PC-3 (cell line): Measurements from ENCODE around the gene LMO2. TPM values are rescaled to one million over a fixed set of nuclear protein-coding genes. Genes with fewer than 3 reads are reported as not detected.

Experiments
- ATAC-seq: fragments of 200-7000 bp; cut with Tn5 transposase; 2 replicates; pipeline ENCODE4 v1.9.1; 2020; ENCODE audit warnings: mild to moderate bottlenecking, moderate library complexity
- BruUV-seq: library from RNA; stranded (reverse); fragments of 400-500 nt; replicated peaks from 2 replicates; lab custom pipeline; 2021; lab: Mats Ljungman, UMichigan
- CTCF ChIA-PET: fragments of 300-600 bp; sonication (Branson Sonifier 250); formaldehyde crosslinking; loops from one replicate; lab custom pipeline; 2022; ENCODE audit warnings: antibody characterized with exemption; lab: Charles Lee
- POLR2A ChIA-PET: fragments of 300-600 bp; sonication (Branson Sonifier 250); formaldehyde crosslinking; loops from one replicate; lab custom pipeline; 2022; ENCODE audit warnings: antibody characterized with exemption; ENCODE audit not compliant: unreplicated experiment; lab: Charles Lee
- DNase-seq: peaks from one replicate; pipeline ENCODE4 v3.0.0-alpha.2; 2015
- H2AFZ ChIP-seq: fragments of 300-600 bp; sonication (generic); 2 replicates; pipeline ENCODE4 v1.6.0; 2016; ENCODE audit warnings: antibody characterized with exemption, low read length
- H3F3A ChIP-seq: fragments of 300-600 bp; sonication (generic); one replicate; pipeline ENCODE4 v1.6.0; 2017; ENCODE audit warnings: antibody characterized with exemption, low read length, control low read depth, mild to moderate bottlenecking; ENCODE audit not compliant: unreplicated experiment
- H3K27ac ChIP-seq: fragments of 300-600 bp; sonication (generic); 2 replicates; pipeline ENCODE4 v1.5.1; 2016; ENCODE audit warnings: mild to moderate bottlenecking, low read length
- H3K27me3 ChIP-seq: fragments of 300-600 bp; sonication (generic); 2 replicates; pipeline ENCODE4 v1.6.1; 2016; ENCODE audit warnings: low read length, mixed read lengths
- H3K36me3 ChIP-seq: fragments of 300-600 bp; sonication (generic); 2 replicates; pipeline ENCODE4 v1.6.1; 2016; ENCODE audit warnings: low read depth, mixed run types, low read length, mixed read lengths
- H3K4me1 ChIP-seq: fragments of 300-600 bp; sonication (generic); 2 replicates; pipeline ENCODE4 v1.5.1; 2016; ENCODE audit warnings: low read length; ENCODE audit not compliant: insufficient read depth
- H3K4me2 ChIP-seq: fragments of 300-600 bp; sonication (generic); 2 replicates; pipeline ENCODE4 v1.6.0; 2016; ENCODE audit warnings: low read length
- H3K4me3 ChIP-seq: fragments of 300-600 bp; sonication (generic); 2 replicates; pipeline ENCODE4 v1.5.1; 2016; ENCODE audit warnings: mild to moderate bottlenecking, low read length, mixed read lengths
- H3K79me2 ChIP-seq: fragments of 300-600 bp; sonication (generic); 2 replicates; pipeline ENCODE4 v1.6.1; 2017; ENCODE audit warnings: low read length, mixed read lengths
- H3K9ac ChIP-seq: fragments of 300-600 bp; sonication (generic); 2 replicates; pipeline ENCODE4 v1.6.0; 2016; ENCODE audit warnings: mild to moderate bottlenecking, low read length
- H3K9me2 ChIP-seq: fragments of 300-600 bp; sonication (generic); replicated peaks from 2 replicates; pipeline ENCODE4 v1.6.1; 2016; ENCODE audit warnings: mixed run types, low read length, mixed read lengths
- H3K9me3 ChIP-seq: fragments of 300-600 bp; sonication (generic); 2 replicates; pipeline ENCODE4 v1.6.1; 2016; ENCODE audit warnings: low read length, mixed read lengths
- H4K20me1 ChIP-seq: fragments of 300-600 bp; sonication (generic); 2 replicates; pipeline ENCODE4 v1.6.1; 2016; ENCODE audit warnings: low read length, mixed read lengths
- CTCF ChIP-seq: fragments of 300-600 bp; sonication (generic); conservative IDR thresholded peaks from 2 replicates; pipeline ENCODE4 v1.5.1; 2017; ENCODE audit warnings: antibody characterized with exemption, low read depth, mild to moderate bottlenecking, low read length
- EZH2 ChIP-seq: fragments of 300-600 bp; sonication (generic); IDR thresholded peaks from one replicate; pipeline ENCODE4 v1.6.1; 2017; ENCODE audit warnings: antibody characterized with exemption, mild to moderate bottlenecking, low read length; ENCODE audit not compliant: unreplicated experiment
- EZH2phosphoT487 ChIP-seq: fragments of 300-600 bp; sonication (generic); IDR thresholded peaks from 2 replicates; pipeline ENCODE4 v1.6.1; 2018; ENCODE audit warnings: mild to moderate bottlenecking, antibody characterized with exemption, low read length, borderline replicate concordance
- intact Hi-C: fragments of 100-400 bp; cut with micrococcal nuclease; formaldehyde crosslinking; loops from 2 replicates; pipeline ENCODE4 v1.9.0; 2023
- total RNA-seq: library from RNA; depleted of rRNA; stranded (reverse); fragments of >200 nt; gene quantifications from 2 replicates; pipeline ENCODE4 v1.2.3, GENCODE V29; 2014

The LMO2 gene
- total RNA-seq, 1 experiment from 2014 or later: 0.51 TPM

- intact Hi-C loops: no loop called here
- H3K9ac ChIP-seq: no peak overlapping the region
- no peaks in the 10 kb centered on the region for H4K20me1 ChIP-seq
- H3K27ac ChIP-seq: no peak overlapping the region
- ChIA-PET CTCF (no interaction called here), POLR2A (interaction anchor here (0.5 kb wide), 1 partner anchor 30 kb away, joined by 3 read pairs; no protein-coding TSS in a partner anchor)
- TF ChIP-seq CTCF (no peak), EZH2phosphoT487 (no peak), EZH2 (no peak)
- H3K4me1 ChIP-seq: peaks cover 8% of the 10 kb centered on the region
- no TSS peak for BruUV-seq
- H3K9me3 ChIP-seq: no peaks in the 10 kb centered on the region
- no peak overlapping the region for H3K4me3 ChIP-seq
- no peaks in the 10 kb centered on the region for H3K79me2 ChIP-seq
- H2AFZ ChIP-seq: no peak overlapping the region
- H3K9me2 ChIP-seq: no peaks in the 10 kb centered on the region
- H3K4me2 ChIP-seq: no peak overlapping the region
- H3K27me3 ChIP-seq: peaks cover under 1% of the 10 kb centered on the region; the same call in 1 of the 2 replicates
- H3F3A ChIP-seq: no peaks in the 10 kb centered on the region
- H3K36me3 ChIP-seq: no peaks in the 10 kb centered on the region
- peak; percentile 83 for DNase-seq
- ATAC-seq: peak; percentile 95
These were observed 20.8 kb upstream of the LMO2 start for GRCh38 chr11:33912405-33913361.

GRCh38 chr11:33910958-33911339 lies 19.1 kb upstream of the LMO2 start:
- Histone ChIP-seq H3K27me3 (peaks cover 17% of the 10 kb centered on the region; the same call in 1 of the 2 replicates), H3K9me2 (no peaks in the 10 kb centered on the region), H3K4me1 (peaks cover 8% of the 10 kb centered on the region), H3K79me2 (no peaks in the 10 kb centered on the region), H3K9me3 (no peaks in the 10 kb centered on the region), H4K20me1 (no peaks in the 10 kb centered on the region), H3K27ac (no peak overlapping the region), H3K4me3 (no peak overlapping the region), H3K9ac (no peak overlapping the region), H2AFZ (no peak overlapping the region), H3K4me2 (no peak overlapping the region), H3K36me3 (no peaks in the 10 kb centered on the region), H3F3A (no peaks in the 10 kb centered on the region)
- no TSS peak for BruUV-seq
- ATAC-seq (no peak), DNase-seq (no peak)
- no peak for TF ChIP-seq EZH2phosphoT487
- TF ChIP-seq CTCF: no peak
- TF ChIP-seq EZH2: no peak
- intact Hi-C loops: no loop called here
- ChIA-PET POLR2A (interaction anchor here (0.5 kb wide), 1 partner anchor 35 kb away, joined by 3 read pairs; no protein-coding TSS in a partner anchor), CTCF (no interaction called here)
